WTC11 (cell line): Measurements from ENCODE around the gene CSPG4. TPM values are rescaled to one million over a fixed set of nuclear protein-coding genes. Genes with fewer than 3 reads are reported as not detected.

ENCODE experiments used
- ATAC-seq: fragments of 200-7000 bp; cut with Tn5 transposase; 2 replicates; pipeline ENCODE4 v1.10.0; 2021; ENCODE audit warnings: mild to moderate bottlenecking, moderate library complexity
- CTCF ChIA-PET: fragments of 300-600 bp; sonication (Branson Sonifier 250); formaldehyde crosslinking; loops from one replicate; lab custom pipeline; 2021; ENCODE audit warnings: antibody characterized with exemption; lab: Charles Lee
- POLR2A ChIA-PET: fragments of 350-600 bp; sonication (Branson Sonifier 250); formaldehyde crosslinking; loops from one replicate; lab custom pipeline; 2021; ENCODE audit warnings: antibody characterized with exemption; lab: Charles Lee
- DNase-seq: peaks from one replicate; pipeline ENCODE4 v3.0.0; 2021; ENCODE audit warnings: low spot score
- H3K27ac Mint-ChIP-seq: 2 replicates; pipeline ENCODE4 v1.8.0; 2021; ENCODE audit warnings: mixed read lengths
- H3K27me3 Mint-ChIP-seq: 2 replicates; pipeline ENCODE4 v1.8.0; 2021; ENCODE audit warnings: low read depth, mild to moderate bottlenecking, moderate library complexity, mixed read lengths
- H3K36me3 Mint-ChIP-seq: 2 replicates; pipeline ENCODE4 v1.8.0; 2021; ENCODE audit warnings: mixed read lengths
- H3K4me1 Mint-ChIP-seq: 2 replicates; pipeline ENCODE4 v1.8.0; 2022; ENCODE audit warnings: mixed read lengths
- H3K4me3 Mint-ChIP-seq: 2 replicates; pipeline ENCODE4 v1.8.0; 2021; ENCODE audit warnings: mild to moderate bottlenecking, moderate library complexity, mixed read lengths
- H3K9me3 Mint-ChIP-seq: 2 replicates; pipeline ENCODE4 v1.8.0; 2021; ENCODE audit warnings: mixed read lengths
- ATF1 ChIP-seq: sonication (generic); formaldehyde crosslinking; IDR thresholded peaks from 2 replicates; pipeline ENCODE4 v1.8.1; 2023; ENCODE audit warnings: mild to moderate bottlenecking, moderate library complexity, missing genetic modification reagents
- FOXP4 ChIP-seq: sonication (generic); formaldehyde crosslinking; IDR thresholded peaks from 2 replicates; pipeline ENCODE4 v1.8.0; 2022; ENCODE audit warnings: mild to moderate bottlenecking, missing genetic modification reagents
- JAZF1 ChIP-seq: fragments of 250-450 bp; sonication (Bioruptor Pico); IDR thresholded peaks from 2 replicates; pipeline ENCODE4 v1.9.0; 2021; ENCODE audit warnings: moderate library complexity, mild to moderate bottlenecking, inconsistent platforms
- MAX ChIP-seq: sonication (generic); formaldehyde crosslinking; IDR thresholded peaks from 2 replicates; pipeline ENCODE4 v1.8.0; 2022; ENCODE audit warnings: mild to moderate bottlenecking, missing genetic modification reagents
- MXD4 ChIP-seq: fragments of 250-450 bp; sonication (Bioruptor Pico); IDR thresholded peaks from 2 replicates; pipeline ENCODE4 v1.8.0; 2021; ENCODE audit warnings: mild to moderate bottlenecking, moderate library complexity, borderline replicate concordance
- NFYB ChIP-seq: sonication (generic); formaldehyde crosslinking; conservative IDR thresholded peaks from 2 replicates; pipeline ENCODE4 v1.8.0; 2022; ENCODE audit warnings: low read depth, missing genetic modification reagents
- NR1H2 ChIP-seq: sonication (generic); formaldehyde crosslinking; IDR thresholded peaks from 2 replicates; pipeline ENCODE4 v1.9.0; 2021; ENCODE audit warnings: mild to moderate bottlenecking, moderate library complexity, missing genetic modification reagents
- TP53 ChIP-seq: sonication (generic); formaldehyde crosslinking; IDR thresholded peaks from 2 replicates; pipeline ENCODE4 v1.8.1; 2023; ENCODE audit warnings: mild to moderate bottlenecking, missing genetic modification reagents
- USF2 ChIP-seq: sonication (generic); formaldehyde crosslinking; IDR thresholded peaks from 2 replicates; pipeline ENCODE4 v1.8.1; 2023; ENCODE audit warnings: mild to moderate bottlenecking, missing genetic modification reagents, moderate library complexity
- ZBTB43 ChIP-seq: sonication (generic); formaldehyde crosslinking; IDR thresholded peaks from 2 replicates; pipeline ENCODE4 v1.8.1; 2023; ENCODE audit warnings: mild to moderate bottlenecking, missing genetic modification reagents
- ZNF138 ChIP-seq: sonication (generic); formaldehyde crosslinking; conservative IDR thresholded peaks from 2 replicates; pipeline ENCODE4 v1.8.1; 2022; ENCODE audit warnings: mild to moderate bottlenecking, moderate library complexity, missing genetic modification reagents
- ZNF232 ChIP-seq: sonication (generic); formaldehyde crosslinking; IDR thresholded peaks from 2 replicates; pipeline ENCODE4 v1.8.0; 2022; ENCODE audit warnings: mild to moderate bottlenecking, missing genetic modification reagents
- ZNF281 ChIP-seq: sonication (generic); formaldehyde crosslinking; IDR thresholded peaks from 2 replicates; pipeline ENCODE4 v1.8.0; 2023; ENCODE audit warnings: mild to moderate bottlenecking, missing genetic modification reagents
- ZSCAN18 ChIP-seq: fragments of 250-450 bp; sonication (Bioruptor Pico); IDR thresholded peaks from 2 replicates; pipeline ENCODE4 v2.1.2; 2022; ENCODE audit warnings: mild to moderate bottlenecking, moderate library complexity
- total RNA-seq: library from RNA; stranded (reverse); gene quantifications from 3 replicates; pipeline ENCODE4 v1.2.3, GENCODE V29; 2021

Gene CSPG4
- total RNA-seq, 1 experiment from 2014 or later: 2.9 TPM

GRCh38 chr15:75649848-75650247 is 62.8 kb downstream of the CSPG4 start (continued):
- TF ChIP-seq ZSCAN18 (CRISPR knock-in tag): no peak
- no peak for TF ChIP-seq ATF1 (CRISPR knock-in tag)
- TF ChIP-seq ZNF138 (CRISPR knock-in tag): no peak
- TF ChIP-seq USF2 (CRISPR knock-in tag): no peak
- TF ChIP-seq NR1H2 (CRISPR knock-in tag): no peak
- no peak for TF ChIP-seq ZNF232
- no peak for TF ChIP-seq MXD4 (CRISPR knock-in tag)
- TF ChIP-seq JAZF1: no peak
- TF ChIP-seq ZBTB43 (CRISPR knock-in tag): no peak
- TF ChIP-seq TP53 (CRISPR knock-in tag): no peak
- no peak for TF ChIP-seq NFYB (CRISPR knock-in tag)

GRCh38 chr15:75649045-75649761 is 63.4 kb downstream of the CSPG4 start:
- ATAC-seq (no peak), DNase-seq (no peak)
- H3K9me3 Mint-ChIP-seq: no peaks in the 10 kb centered on the region
- peaks cover 15% of the 10 kb centered on the region for H3K36me3 Mint-ChIP-seq
- TF ChIP-seq USF2 (CRISPR knock-in tag) (no peak), ZNF281 (CRISPR knock-in tag) (no peak), FOXP4 (CRISPR knock-in tag) (no peak), MAX (0 out of 2 replicates have a peak, but pooled peaks have one; percentile 14)
- H3K4me1 Mint-ChIP-seq: peaks cover 60% of the 10 kb centered on the region
- ChIA-PET CTCF (no interaction called here), POLR2A (interaction anchor here (1.0 kb wide), 1 partner anchor 9 kb away, joined by 5 read pairs; the partner anchor contains the start of gene IMP3)
- peak overlapping the region; percentile 89; the same call in 1 of the 2 replicates for H3K27ac Mint-ChIP-seq
- H3K4me3 Mint-ChIP-seq: peak overlapping the region; percentile 91
- H3K27me3 Mint-ChIP-seq: peaks cover 23% of the 10 kb centered on the region
